Smooth muscle cell (in vitro differentiated cells): ENCODE data around the gene CUX1. TPM values are rescaled to one million over a fixed set of nuclear protein-coding genes. Genes with fewer than 3 reads are reported as not detected.
"Not testable (repeated sequence)": the region's sequence is repeated elsewhere in the genome, so short reads cannot be mapped to it uniquely, and the experiment has no call there.

ENCODE experiments used
- DNase-seq: peaks from one replicate; lab custom pipeline; 2025; ENCODE audit not compliant: unreplicated experiment; lab: John Stamatoyannopoulos, UW
- H2AFZ ChIP-seq: fragments of 200-600 bp; sonication (generic); 2 replicates; pipeline ENCODE4 v1.6.0; 2016; ENCODE audit warnings: antibody characterized with exemption, low read depth, mild to moderate bottlenecking
- H3F3A ChIP-seq: fragments of 200-600 bp; sonication (generic); 2 replicates; pipeline ENCODE4 v1.6.0; 2017; ENCODE audit warnings: antibody characterized with exemption, low read depth
- H3K27ac ChIP-seq: fragments of 200-600 bp; sonication (generic); 2 replicates; pipeline ENCODE4 v1.5.1; 2016; ENCODE audit warnings: low read depth, mild to moderate bottlenecking
- H3K27me3 ChIP-seq: fragments of 200-600 bp; sonication (generic); 2 replicates; pipeline ENCODE4 v1.6.1; 2016; ENCODE audit warnings: low read depth, mild to moderate bottlenecking
- H3K36me3 ChIP-seq: fragments of 200-600 bp; sonication (generic); 2 replicates; pipeline ENCODE4 v1.5.1; 2016; ENCODE audit warnings: low read depth
- H3K4me1 ChIP-seq: fragments of 200-600 bp; sonication (generic); 2 replicates; pipeline ENCODE4 v1.5.1; 2016; ENCODE audit warnings: low read depth
- H3K4me2 ChIP-seq: fragments of 200-600 bp; sonication (generic); 2 replicates; pipeline ENCODE4 v1.6.0; 2016; ENCODE audit warnings: mild to moderate bottlenecking
- H3K4me3 ChIP-seq: fragments of 200-600 bp; sonication (generic); 2 replicates; pipeline ENCODE4 v1.5.1; 2016; ENCODE audit warnings: mild to moderate bottlenecking
- H3K79me2 ChIP-seq: fragments of 200-600 bp; sonication (generic); 2 replicates; pipeline ENCODE4 v1.6.0; 2016; ENCODE audit warnings: low read depth, mild to moderate bottlenecking
- H3K9ac ChIP-seq: fragments of 200-600 bp; sonication (generic); 2 replicates; pipeline ENCODE4 v1.6.0; 2016; ENCODE audit warnings: low read depth
- H3K9me3 ChIP-seq: fragments of 200-600 bp; sonication (generic); replicated peaks from 2 replicates; pipeline ENCODE4 v1.5.1; 2016; ENCODE audit warnings: low read depth
- H4K20me1 ChIP-seq: fragments of 200-600 bp; sonication (generic); 2 replicates; pipeline ENCODE4 v1.6.0; 2016; ENCODE audit warnings: low read depth
- CTCF ChIP-seq: fragments of 200-600 bp; sonication (generic); IDR thresholded peaks from 2 replicates; pipeline ENCODE4 v1.5.1; 2017; ENCODE audit warnings: borderline replicate concordance, mild to moderate bottlenecking, antibody characterized with exemption; ENCODE audit not compliant: insufficient read depth, poor library complexity, severe bottlenecking
- WGBS: methylation state at CpG from one replicate; pipeline ENCODE4 v1.1.7; 2016; ENCODE audit warnings: low lambda C conversion rate; 5-methylcytosine and 5-hydroxymethylcytosine counted together
- polyA plus RNA-seq: library from polyadenylated mRNA; unstranded; fragments of >200 nt; fragmentation: Nextera tagmentation; extraction: Ambion mirVana; gene quantifications from 2 replicates; pipeline ENCODE4 v1.2.1, GENCODE V29; 2016
- total RNA-seq: library from RNA; depleted of rRNA; stranded (reverse); fragments of >200 nt; gene quantifications from 2 replicates; pipeline ENCODE4 v1.2.3, GENCODE V29; 2014

Gene CUX1
- total and polyA plus RNA-seq, 2 experiments from 2014 or later = 56.3 to 78.4 TPM

GRCh38 chr7:102132209-102132752 lies 314.9 kb downstream of the CUX1 start:
- Histone ChIP-seq H4K20me1 (no peaks in the 10 kb centered on the region), H3K27me3 (no peaks in the 10 kb centered on the region), H3K27ac (no peak overlapping the region), H3K9ac (no peak overlapping the region), H2AFZ (no peak overlapping the region), H3K79me2 (peaks cover 4% of the 10 kb centered on the region), H3K4me1 (peaks cover 6% of the 10 kb centered on the region), H3K4me3 (no peak overlapping the region), H3F3A (no peaks in the 10 kb centered on the region), H3K36me3 (no peaks in the 10 kb centered on the region), H3K4me2 (no peak overlapping the region), H3K9me3 (no peaks in the 10 kb centered on the region)
- no peak for TF ChIP-seq CTCF
- no peak for DNase-seq
- WGBS = 90% methylated on average over 18 of the region's 18 CpGs

- Histone ChIP-seq H3K4me1 (peaks cover 6% of the 10 kb centered on the region), H3K9ac (no peak overlapping the region), H3K27me3 (no peaks in the 10 kb centered on the region), H3K4me3 (no peak overlapping the region), H3F3A (no peaks in the 10 kb centered on the region), H3K9me3 (no peaks in the 10 kb centered on the region), H4K20me1 (peaks cover 17% of the 10 kb centered on the region), H3K36me3 (no peaks in the 10 kb centered on the region), H3K27ac (no peak overlapping the region), H3K79me2 (no peaks in the 10 kb centered on the region), H2AFZ (no peak overlapping the region), H3K4me2 (no peak overlapping the region)
- no peak for TF ChIP-seq CTCF
- WGBS = 90% methylated on average over 6 of the region's 6 CpGs
- no peak for DNase-seq
Observed at GRCh38 chr7:102138676-102139075, 321.2 kb downstream of the CUX1 start.

- Histone ChIP-seq H3K27ac (no peak overlapping the region), H3K9me3 (no peaks in the 10 kb centered on the region), H3F3A (no peaks in the 10 kb centered on the region), H3K4me2 (no peak overlapping the region), H3K4me3 (no peak overlapping the region), H3K36me3 (no peaks in the 10 kb centered on the region), H3K9ac (no peak overlapping the region), H3K27me3 (no peaks in the 10 kb centered on the region), H3K4me1 (peaks cover 6% of the 10 kb centered on the region), H3K79me2 (no peaks in the 10 kb centered on the region), H2AFZ (no peak overlapping the region), H4K20me1 (peaks cover 17% of the 10 kb centered on the region)
- no peak for TF ChIP-seq CTCF
- DNase-seq = no peak
- WGBS = 96% methylated on average over 14 of the region's 14 CpGs
Observed at GRCh38 chr7:102140952-102141370, 323.5 kb downstream of the CUX1 start.

GRCh38 chr7:102142433-102142832 lies 325.0 kb downstream of the CUX1 start:
- not testable (repeated sequence) for H3K9me3 ChIP-seq, H3F3A ChIP-seq, DNase-seq, H3K9ac ChIP-seq, H3K27ac ChIP-seq, H3K79me2 ChIP-seq, H3K27me3 ChIP-seq, H3K36me3 ChIP-seq, H2AFZ ChIP-seq, H3K4me3 ChIP-seq, H3K4me2 ChIP-seq, H3K4me1 ChIP-seq
- WGBS = 100% methylated on average over 3 of the region's 3 CpGs
- H4K20me1 ChIP-seq = peaks cover 27% of the 10 kb centered on the region
